HAP-1 (cell line): ENCODE data around the gene TRIP12.
A peak's percentile ranks its signal among the peaks of the same experiment; 100 is the strongest.
"Not testable (repeated sequence)": the region's sequence is repeated elsewhere in the genome, so short reads cannot be mapped to it uniquely, and the experiment has no call there.

Experiments used
- DNase-seq, 2 experiments: peaks; one replicate each; pipeline ENCODE4 v3.0.0-alpha.2; 2016 to 2020; ENCODE audit warnings: low spot score in 2 of 2
- H3K27me3 ChIP-seq: fragments of 250-450 bp; sonication (Bioruptor Pico); 2 replicates; pipeline ENCODE4 v1.5.1; 2020; ENCODE audit warnings: low read depth, mild to moderate bottlenecking, moderate library complexity
- H3K36me3 ChIP-seq: fragments of 250-450 bp; sonication (Bioruptor Pico); replicated peaks from 2 replicates; pipeline ENCODE4 v1.5.1; 2020; ENCODE audit warnings: mild to moderate bottlenecking
- H3K4me1 ChIP-seq: fragments of 250-450 bp; sonication (Bioruptor Pico); 2 replicates; pipeline ENCODE4 v1.5.1; 2020; ENCODE audit warnings: mild to moderate bottlenecking
- H3K4me3 ChIP-seq: fragments of 250-450 bp; sonication (Bioruptor Pico); 2 replicates; pipeline ENCODE4 v1.5.1; 2020; ENCODE audit warnings: mild to moderate bottlenecking, moderate library complexity
- H3K9me3 ChIP-seq: fragments of 250-450 bp; sonication (Bioruptor Pico); 2 replicates; pipeline ENCODE4 v1.5.1; 2020; ENCODE audit warnings: mild to moderate bottlenecking, moderate library complexity
- in situ Hi-C: fragments of 300-500 bp; cut with MboI; formaldehyde crosslinking; loops from 3 replicates; pipeline ENCODE4 v1.14.3; 2020; ENCODE audit warnings: low sequenced_read_pairs, inconsistent platforms, mixed read lengths

TRIP12 gene

DNA sequence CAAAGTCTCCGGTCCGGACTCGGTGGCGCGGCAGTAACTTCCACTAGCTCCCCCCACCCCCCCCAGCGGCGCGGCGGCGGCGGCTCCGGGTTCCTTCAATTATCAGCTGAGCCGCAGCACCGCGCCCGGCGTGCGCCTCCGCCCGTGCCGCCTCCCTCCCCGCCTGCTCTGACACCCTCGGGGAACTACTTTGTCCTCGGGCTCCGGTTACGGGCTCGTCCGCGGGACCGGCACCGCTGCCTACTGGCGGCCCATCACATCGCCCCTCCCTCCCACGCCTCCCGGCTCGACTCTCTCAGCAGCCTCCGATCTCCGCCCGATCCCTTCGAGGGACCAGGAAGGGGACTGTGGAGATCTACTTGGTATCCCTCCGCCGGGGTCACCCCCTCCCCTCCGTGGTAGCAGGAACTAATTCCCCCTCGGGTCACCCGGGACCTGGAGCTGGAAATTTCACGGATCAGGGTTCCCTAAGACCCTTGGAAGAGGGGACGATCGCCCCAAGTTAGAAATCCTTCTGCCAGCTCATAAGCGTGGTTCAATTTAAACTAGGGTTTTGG is at the start of gene TRIP12:
TSS of gene TRIP12 (minus strand) at position 118 of the 557 bp plus-strand sequence. CDS start 41,930 bp downstream, outside the sequence.
- Histone ChIP-seq H3K9me3 (no peaks in the 10 kb centered on the region), H3K36me3 (peaks cover 9% of the 10 kb centered on the region), H3K4me3 (peak within 1 kb of the TSS; percentile 80), H3K27me3 (no peaks in the 10 kb centered on the region), H3K4me1 (0 out of 2 replicates have a peak, but pooled peaks cover 3% of the 10 kb centered on the region)
- in situ Hi-C loops, result no loop called here
- peak; percentile 86 to 95 for DNase-seq

DNA sequence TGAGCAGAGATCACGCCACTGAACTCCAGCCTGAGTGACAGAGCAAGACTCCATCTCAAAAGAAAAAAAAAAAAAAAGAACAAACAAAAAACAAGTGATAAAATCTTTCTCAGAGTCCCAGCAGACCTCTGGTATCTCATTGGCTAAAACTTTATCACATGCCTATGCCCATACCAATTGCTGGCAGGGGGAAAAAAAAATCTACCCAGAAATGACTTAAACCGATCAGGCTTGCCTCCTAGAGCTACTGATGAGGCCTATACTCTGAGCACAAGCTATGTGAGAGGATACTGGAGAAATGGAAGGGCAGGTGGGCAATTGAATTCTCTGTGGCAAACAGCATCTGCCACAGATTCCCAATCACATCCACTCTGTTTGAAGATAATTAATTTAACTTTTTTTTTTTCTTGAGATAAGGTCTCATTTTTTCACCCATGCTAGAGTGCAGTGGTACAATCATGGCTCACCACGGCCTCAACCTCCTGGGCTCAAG is 49.5 kb upstream of the TRIP12 start:
- H3K36me3 ChIP-seq, result no peaks in the 10 kb centered on the region
- H3K27me3 ChIP-seq, result no peaks in the 10 kb centered on the region
- DNase-seq, result no peak
- H3K4me1 ChIP-seq, result no peaks in the 10 kb centered on the region
- no peak overlapping the region for H3K4me3 ChIP-seq
- H3K9me3 ChIP-seq, result no peaks in the 10 kb centered on the region
- in situ Hi-C loops, result no loop called here

DNA sequence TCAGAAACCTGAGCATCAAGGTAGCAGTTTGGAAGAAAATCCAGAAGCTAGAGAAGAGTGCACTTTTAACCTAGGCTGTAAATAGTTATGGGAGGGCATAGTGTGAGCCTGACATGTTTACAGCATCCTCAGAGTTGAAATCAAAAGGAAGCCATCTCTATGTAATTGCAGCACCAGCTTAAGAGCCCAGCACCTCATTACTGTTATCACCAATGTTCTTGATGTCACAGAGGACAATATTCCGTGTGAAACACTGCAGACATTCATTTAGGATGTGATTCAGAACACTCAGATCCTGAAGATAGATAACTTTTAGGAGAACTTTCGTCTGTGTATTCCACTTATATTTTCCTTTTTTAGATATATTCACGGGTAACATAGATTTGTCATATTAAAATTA is 48.6 kb upstream of the TRIP12 start:
- Histone ChIP-seq H3K4me1 (no peaks in the 10 kb centered on the region), H3K4me3 (no peak overlapping the region), H3K27me3 (no peaks in the 10 kb centered on the region), H3K36me3 (no peaks in the 10 kb centered on the region), H3K9me3 (no peaks in the 10 kb centered on the region)
- DNase-seq, result no peak
- in situ Hi-C loops, result no loop called here

DNA sequence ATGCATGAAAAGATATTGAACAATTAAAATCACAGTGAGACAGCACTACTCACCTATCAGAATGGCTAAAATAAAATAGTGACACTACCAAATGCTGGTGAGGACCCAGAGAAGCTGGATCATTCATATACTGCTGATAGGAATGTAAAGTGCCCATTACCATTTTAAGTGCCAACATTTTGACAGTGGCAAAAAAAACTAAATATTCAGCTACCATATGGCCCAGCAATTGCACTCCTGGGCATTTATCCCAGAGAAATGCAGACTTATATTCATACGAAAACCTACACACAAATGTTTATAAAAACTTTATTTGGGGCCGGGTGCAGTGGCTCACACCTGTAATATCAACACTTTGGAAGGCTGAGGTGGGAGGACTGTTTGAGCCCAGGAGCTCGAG is 48.1 kb upstream of the TRIP12 start:
- H3K27me3 ChIP-seq, result no peaks in the 10 kb centered on the region
- in situ Hi-C loops, result no loop called here
- no peaks in the 10 kb centered on the region for H3K36me3 ChIP-seq
- H3K4me1 ChIP-seq, result no peaks in the 10 kb centered on the region
- H3K9me3 ChIP-seq, result no peaks in the 10 kb centered on the region
- DNase-seq, result no peak
- H3K4me3 ChIP-seq, result no peak overlapping the region

DNA sequence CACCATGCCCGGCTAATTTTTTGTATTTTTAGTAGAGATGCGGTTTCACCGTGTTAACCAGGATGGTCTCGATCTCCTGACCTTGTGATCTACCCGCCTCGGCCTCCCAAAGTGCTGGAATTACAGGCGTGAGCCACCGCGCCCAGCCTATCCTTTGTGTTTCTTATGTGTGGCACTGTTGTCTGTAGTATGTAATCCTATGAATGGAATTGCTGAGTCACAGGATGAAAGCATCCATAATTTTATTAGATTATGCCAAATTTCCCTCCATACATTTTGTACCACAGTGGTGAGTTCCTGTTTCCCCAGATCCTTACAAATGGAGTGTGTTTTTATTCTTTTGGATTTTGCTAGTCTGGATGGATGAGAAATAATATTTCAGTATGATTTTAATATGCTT is 41.8 kb upstream of the TRIP12 start:
- in situ Hi-C loops, DNase-seq, H3K9me3 ChIP-seq, H3K4me3 ChIP-seq, H3K4me1 ChIP-seq, H3K36me3 ChIP-seq, H3K27me3 ChIP-seq: not testable (repeated sequence)

DNA sequence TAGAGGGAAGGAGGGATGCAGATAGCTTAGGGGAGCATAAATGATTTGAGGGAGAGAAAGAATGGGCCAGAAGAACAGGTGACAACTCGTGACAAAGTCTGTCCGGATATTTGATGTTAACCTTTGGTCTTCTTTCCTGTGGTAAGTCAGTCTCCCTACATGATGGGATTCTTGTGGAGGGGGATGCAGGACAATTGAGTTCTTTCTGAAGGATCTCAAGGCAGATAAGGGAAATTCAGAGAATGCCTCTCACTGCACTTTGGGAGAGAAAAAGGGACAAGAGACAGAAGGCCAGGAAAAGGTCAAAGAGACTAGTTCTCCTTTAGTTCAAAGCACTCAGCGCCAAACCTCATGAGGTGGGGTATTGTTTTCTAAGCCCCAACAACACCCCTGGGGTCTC is 34.7 kb upstream of the TRIP12 start:
- in situ Hi-C loops, result no loop called here

DNA sequence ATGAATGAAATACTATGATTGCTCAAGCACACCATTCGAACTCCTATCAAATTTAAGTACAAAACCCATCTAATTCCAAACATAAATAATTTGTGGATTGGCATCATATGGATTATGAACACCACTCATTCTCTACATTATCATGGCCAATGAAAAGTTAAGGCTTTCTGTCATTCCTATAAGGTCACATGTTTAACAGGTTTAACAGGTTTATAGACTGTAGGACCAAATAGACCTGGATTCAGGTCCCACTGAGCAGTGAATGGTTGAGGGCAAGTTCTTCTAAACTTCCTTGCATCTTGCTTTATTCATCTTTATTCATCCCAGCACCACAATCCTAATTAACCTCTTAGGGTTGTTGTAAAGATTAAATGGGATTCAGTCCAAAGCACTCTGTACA is 33.9 kb upstream of the TRIP12 start:
- Histone ChIP-seq H3K36me3 (no peaks in the 10 kb centered on the region), H3K4me1 (no peaks in the 10 kb centered on the region), H3K27me3 (no peaks in the 10 kb centered on the region), H3K9me3 (no peaks in the 10 kb centered on the region), H3K4me3 (no peak overlapping the region)
- no peak for DNase-seq
- in situ Hi-C loops, result no loop called here

More for the DNA sequence above, 34.7 kb upstream of the TRIP12 start:
- H3K36me3 ChIP-seq, result no peaks in the 10 kb centered on the region
- no peak for DNase-seq
- no peaks in the 10 kb centered on the region for H3K27me3 ChIP-seq
- H3K4me3 ChIP-seq, result no peak overlapping the region
- no peaks in the 10 kb centered on the region for H3K9me3 ChIP-seq
- no peaks in the 10 kb centered on the region for H3K4me1 ChIP-seq

DNA sequence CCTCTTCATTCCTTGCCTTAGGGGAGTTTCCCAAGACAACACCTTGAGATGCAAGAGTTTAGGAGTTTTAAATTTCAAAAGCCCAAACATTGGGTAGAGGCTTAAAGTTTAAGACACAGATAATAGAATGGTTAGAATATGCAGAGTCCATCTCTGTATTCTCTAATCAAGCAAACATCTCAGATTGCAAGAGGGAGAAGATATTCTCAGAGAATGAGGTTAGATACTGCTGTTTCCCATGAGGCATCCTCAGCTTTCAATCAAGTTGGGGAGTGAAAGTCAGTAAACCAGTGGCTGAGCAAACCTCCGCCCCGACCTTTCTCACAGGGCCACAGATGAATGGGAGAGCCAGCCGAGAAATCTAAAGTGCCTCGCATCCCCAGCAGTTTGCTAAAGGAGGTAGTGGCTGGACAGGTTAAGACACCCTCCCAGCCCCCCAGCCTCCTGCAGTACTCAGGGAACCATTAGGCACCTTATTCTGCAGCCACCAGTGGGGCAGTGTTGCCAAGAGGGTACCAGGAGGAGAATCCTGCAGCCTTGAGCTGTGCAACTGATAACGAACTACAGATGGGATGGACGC is 30.5 kb upstream of the TRIP12 start:
- no peak for DNase-seq
- Histone ChIP-seq H3K4me1 (no peaks in the 10 kb centered on the region), H3K36me3 (no peaks in the 10 kb centered on the region), H3K9me3 (no peaks in the 10 kb centered on the region), H3K4me3 (no peak overlapping the region), H3K27me3 (no peaks in the 10 kb centered on the region)
- in situ Hi-C loops, result no loop called here

DNA sequence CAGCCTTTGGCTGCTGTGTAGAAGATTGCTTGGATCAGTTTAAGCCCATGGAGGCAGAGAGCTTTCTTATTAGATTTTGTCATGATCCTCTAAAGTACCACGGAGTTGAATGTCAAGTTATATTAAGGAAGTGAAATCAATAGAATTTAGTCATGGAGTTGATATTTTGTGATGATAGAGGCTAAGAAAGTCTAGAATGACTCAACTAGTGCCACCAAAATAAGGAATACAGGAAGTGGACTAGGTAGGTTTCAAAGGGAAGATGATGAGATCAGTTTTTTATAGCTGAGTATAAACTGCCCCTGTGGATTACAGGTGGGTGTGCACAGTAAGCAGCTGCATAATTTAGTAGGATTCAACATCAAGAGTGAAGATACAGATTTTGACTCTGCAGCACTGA is 25.7 kb upstream of the TRIP12 start:
- H3K4me1 ChIP-seq, result no peaks in the 10 kb centered on the region
- no peaks in the 10 kb centered on the region for H3K36me3 ChIP-seq
- H3K27me3 ChIP-seq, result no peaks in the 10 kb centered on the region
- DNase-seq, result no peak
- H3K4me3 ChIP-seq, result no peak overlapping the region
- no peaks in the 10 kb centered on the region for H3K9me3 ChIP-seq
- in situ Hi-C loops, result no loop called here

DNA sequence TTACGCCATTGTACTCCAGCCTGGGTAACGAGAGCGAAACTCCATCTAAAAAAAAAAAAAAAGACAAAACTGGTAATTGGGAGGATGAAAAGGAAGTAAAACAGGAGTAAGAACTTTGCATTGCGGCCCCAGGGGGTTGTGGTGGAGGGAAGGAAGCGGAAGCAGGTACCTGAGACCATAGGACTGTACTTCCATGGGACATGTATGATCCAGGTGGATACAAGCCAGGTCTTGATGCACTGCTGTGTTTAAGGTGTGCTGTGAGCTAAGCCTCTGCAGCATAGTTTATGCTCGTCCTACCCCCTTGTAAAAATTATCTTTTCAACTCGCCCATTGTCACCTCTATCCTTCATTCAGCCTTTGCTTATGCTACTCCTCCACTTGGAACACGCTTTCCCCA is 24.2 kb upstream of the TRIP12 start:
- H3K9me3 ChIP-seq, result no peaks in the 10 kb centered on the region
- H3K27me3 ChIP-seq, result no peaks in the 10 kb centered on the region
- no peak for DNase-seq
- H3K36me3 ChIP-seq, result no peaks in the 10 kb centered on the region
- in situ Hi-C loops, result no loop called here
- no peak overlapping the region for H3K4me3 ChIP-seq
- H3K4me1 ChIP-seq, result no peaks in the 10 kb centered on the region

DNA sequence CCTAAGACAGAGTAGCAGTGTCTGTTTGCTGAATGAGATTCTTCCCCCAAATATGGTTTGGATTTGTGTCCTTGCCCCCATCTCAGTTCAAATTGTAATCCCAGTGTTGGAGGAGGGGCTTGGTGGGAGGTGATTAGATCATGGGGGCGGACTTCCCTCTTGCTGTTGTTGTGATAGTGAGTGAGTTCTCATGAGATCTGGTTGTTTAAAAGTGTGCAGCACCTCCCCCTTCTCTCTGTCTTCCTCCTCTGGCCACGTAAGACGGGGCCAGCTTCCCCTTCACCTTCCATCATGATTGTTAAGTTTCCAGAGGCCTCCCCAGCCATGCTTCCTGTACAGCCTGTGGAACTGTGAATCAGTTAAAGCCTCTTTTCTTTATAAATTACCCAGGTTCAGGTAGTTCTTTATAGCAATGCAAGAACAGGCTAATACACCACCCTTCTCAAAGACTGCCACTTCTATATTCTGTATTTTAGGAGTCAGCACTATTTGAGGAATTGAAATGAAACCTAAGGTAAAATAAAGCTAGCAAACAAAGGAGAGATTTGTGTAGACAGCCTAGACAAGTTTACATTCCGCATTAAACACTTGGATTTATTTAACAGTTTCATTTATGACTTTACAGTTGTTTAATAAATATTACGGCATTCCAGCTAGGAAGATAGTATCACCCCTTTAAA is 22.1 kb upstream of the TRIP12 start:
- Histone ChIP-seq H3K4me1 (no peaks in the 10 kb centered on the region), H3K27me3 (no peaks in the 10 kb centered on the region), H3K9me3 (no peaks in the 10 kb centered on the region), H3K4me3 (no peak overlapping the region), H3K36me3 (no peaks in the 10 kb centered on the region)
- DNase-seq, result no peak
- in situ Hi-C loops, result no loop called here

DNA sequence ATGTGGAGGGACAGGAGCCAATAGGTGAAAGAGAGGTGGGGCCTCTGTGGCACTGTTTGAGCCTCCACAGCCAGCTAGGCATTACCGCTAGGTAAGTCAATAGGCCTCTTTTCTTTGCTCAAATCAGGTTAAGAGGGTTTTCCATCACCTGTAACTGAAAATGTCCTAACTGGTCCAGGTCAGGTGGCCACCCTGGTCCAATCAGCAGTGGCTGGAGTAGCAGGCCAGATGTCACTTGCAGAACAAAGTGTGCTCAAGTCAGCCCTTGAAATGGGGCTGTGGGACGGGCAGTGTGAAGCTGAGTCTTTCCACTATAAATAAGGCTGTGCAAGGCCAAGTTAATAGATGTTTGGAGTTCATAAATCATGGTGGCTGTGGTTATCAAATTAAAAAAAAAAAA is 21.4 kb upstream of the TRIP12 start:
- no peaks in the 10 kb centered on the region for H3K9me3 ChIP-seq
- H3K27me3 ChIP-seq, result no peaks in the 10 kb centered on the region
- no peak overlapping the region for H3K4me3 ChIP-seq
- H3K36me3 ChIP-seq, result no peaks in the 10 kb centered on the region
- H3K4me1 ChIP-seq, result no peaks in the 10 kb centered on the region
- in situ Hi-C loops, result no loop called here
- DNase-seq, result no peak

DNA sequence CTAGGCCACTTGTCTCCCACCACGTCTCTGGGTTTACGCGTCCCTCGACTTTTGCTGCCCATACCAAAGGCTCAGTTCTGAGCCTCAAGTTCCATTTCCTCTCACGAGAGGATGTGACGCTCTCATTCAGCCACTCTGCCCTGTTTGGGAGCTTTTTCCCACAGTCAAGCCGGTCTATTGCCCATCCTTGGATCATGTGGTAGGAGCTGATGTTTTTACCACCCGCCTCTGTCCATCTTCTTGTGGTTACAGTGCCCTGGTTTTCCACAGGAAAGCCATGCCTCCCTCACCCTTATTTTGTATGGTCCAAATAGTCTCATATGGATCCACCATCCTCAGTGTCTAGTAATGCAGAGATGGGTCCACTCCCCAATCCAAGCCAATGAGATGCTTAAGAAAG is 20.9 kb upstream of the TRIP12 start:
- H3K4me3 ChIP-seq, result no peak overlapping the region
- no peaks in the 10 kb centered on the region for H3K36me3 ChIP-seq
- no peak for DNase-seq
- in situ Hi-C loops, result no loop called here
- no peaks in the 10 kb centered on the region for H3K4me1 ChIP-seq
- no peaks in the 10 kb centered on the region for H3K9me3 ChIP-seq
- no peaks in the 10 kb centered on the region for H3K27me3 ChIP-seq

DNA sequence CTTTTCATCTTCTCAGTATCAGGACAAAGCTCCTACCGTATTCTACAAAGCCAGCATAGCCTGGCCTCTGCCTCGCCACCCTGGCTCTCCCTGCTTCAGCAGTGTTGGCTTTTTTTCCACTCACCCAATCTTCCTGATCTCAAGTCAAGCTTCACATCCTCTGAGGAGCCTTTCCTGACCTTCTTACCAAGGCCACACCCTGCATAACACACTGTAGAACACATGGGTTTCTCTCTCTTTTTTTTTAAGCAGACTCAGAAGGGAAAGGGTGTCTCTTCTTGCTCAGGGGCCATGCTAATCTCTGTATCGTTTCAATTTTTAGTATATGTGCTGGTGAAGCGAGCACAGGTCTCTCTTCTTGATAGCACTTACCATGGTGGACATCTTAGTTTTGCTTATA is 15.7 kb upstream of the TRIP12 start:
- H3K4me3 ChIP-seq, result no peak overlapping the region
- H3K4me1 ChIP-seq, result no peaks in the 10 kb centered on the region
- no peaks in the 10 kb centered on the region for H3K27me3 ChIP-seq
- H3K9me3 ChIP-seq, result no peaks in the 10 kb centered on the region
- no peak for DNase-seq
- in situ Hi-C loops, result no loop called here
- no peaks in the 10 kb centered on the region for H3K36me3 ChIP-seq
